MM.1S (cell line): ENCODE measurements around the gene ARHGAP8.

Experiments
- DNase-seq: peaks from one replicate; pipeline ENCODE4 v3.0.0-alpha.2; 2015
- H2AFZ ChIP-seq: fragments of 300-600 bp; sonication (generic); 2 replicates; pipeline ENCODE4 v1.6.0; 2016; ENCODE audit warnings: antibody characterized with exemption, low read length
- H3F3A ChIP-seq: fragments of 300-600 bp; sonication (generic); 2 replicates; pipeline ENCODE4 v1.6.1; 2016; ENCODE audit warnings: mild to moderate bottlenecking, antibody characterized with exemption, low read length, moderate library complexity, mixed read lengths; ENCODE audit not compliant: insufficient read depth
- H3K27ac ChIP-seq: fragments of 300-600 bp; sonication (generic); 2 replicates; pipeline ENCODE4 v1.5.1; 2016; ENCODE audit warnings: mild to moderate bottlenecking, low read length
- H3K27me3 ChIP-seq: fragments of 300-600 bp; sonication (generic); replicated peaks from 2 replicates; pipeline ENCODE4 v1.6.0; 2016; ENCODE audit warnings: low read length; ENCODE audit not compliant: insufficient read depth
- H3K36me3 ChIP-seq: fragments of 300-600 bp; sonication (generic); replicated peaks from 2 replicates; pipeline ENCODE4 v1.6.1; 2016; ENCODE audit warnings: mild to moderate bottlenecking, low read length, mixed read lengths; ENCODE audit not compliant: insufficient read depth
- H3K4me1 ChIP-seq: fragments of 300-600 bp; sonication (generic); 2 replicates; pipeline ENCODE4 v1.6.1; 2016; ENCODE audit warnings: low read length, mixed read lengths
- H3K4me2 ChIP-seq: fragments of 300-600 bp; sonication (generic); 2 replicates; pipeline ENCODE4 v1.6.0; 2016; ENCODE audit warnings: low read depth, low read length
- H3K4me3 ChIP-seq: fragments of 300-600 bp; sonication (generic); 2 replicates; pipeline ENCODE4 v1.5.1; 2016; ENCODE audit warnings: low read length, mixed read lengths
- H3K79me2 ChIP-seq: fragments of 300-600 bp; sonication (generic); 2 replicates; pipeline ENCODE4 v1.6.1; 2016; ENCODE audit warnings: mixed run types, low read length, mixed read lengths
- H3K9ac ChIP-seq: fragments of 300-600 bp; sonication (generic); 2 replicates; pipeline ENCODE4 v1.6.1; 2016; ENCODE audit warnings: low read length, mixed read lengths
- H3K9me2 ChIP-seq: fragments of 300-600 bp; sonication (generic); replicated peaks from 2 replicates; pipeline ENCODE4 v1.6.1; 2016; ENCODE audit warnings: mild to moderate bottlenecking, low read length, mixed read lengths; ENCODE audit not compliant: insufficient read depth
- H3K9me3 ChIP-seq: fragments of 300-600 bp; sonication (generic); replicated peaks from 2 replicates; pipeline ENCODE4 v1.6.1; 2016; ENCODE audit warnings: mild to moderate bottlenecking, low read length, mixed read lengths; ENCODE audit not compliant: insufficient read depth
- H4K20me1 ChIP-seq: fragments of 300-600 bp; sonication (generic); 2 replicates; pipeline ENCODE4 v1.6.1; 2016; ENCODE audit warnings: mild to moderate bottlenecking, low read length, moderate library complexity, mixed read lengths; ENCODE audit not compliant: insufficient read depth
- CTCF ChIP-seq: fragments of 300-600 bp; sonication (generic); IDR thresholded peaks from 2 replicates; pipeline ENCODE4 v1.5.1; 2016; ENCODE audit warnings: antibody characterized with exemption, low read length, mixed read lengths
- EZH2 ChIP-seq: fragments of 300-600 bp; sonication (generic); optimal IDR thresholded peaks from 2 replicates; pipeline ENCODE3; 2017; ENCODE audit warnings: low read depth, mild to moderate bottlenecking, antibody characterized with exemption, low read length, mixed read lengths
- EZH2phosphoT487 ChIP-seq: fragments of 300-600 bp; sonication (generic); IDR thresholded peaks from 2 replicates; pipeline ENCODE4 v1.6.1; 2018; ENCODE audit warnings: antibody characterized with exemption, low read length

The ARHGAP8 gene

GRCh38 chr22:44711690-44712555 lies 40.5 kb upstream of the ARHGAP8 start:
- Histone ChIP-seq H3K27ac (no peak overlapping the region; the same call in 1 of the 2 replicates), H3K4me2 (no peak overlapping the region), H3K9ac (no peak overlapping the region), H2AFZ (no peak overlapping the region), H3K79me2 (no peaks in the 10 kb centered on the region), H4K20me1 (no peaks in the 10 kb centered on the region), H3K27me3 (peaks cover 94% of the 10 kb centered on the region), H3K36me3 (no peaks in the 10 kb centered on the region), H3K4me3 (no peak overlapping the region), H3K9me2 (no peaks in the 10 kb centered on the region), H3K9me3 (no peaks in the 10 kb centered on the region), H3K4me1 (0 out of 2 replicates have a peak, but pooled peaks cover 7% of the 10 kb centered on the region), H3F3A (no peaks in the 10 kb centered on the region)
- TF ChIP-seq EZH2phosphoT487, result no peak
- no peak for TF ChIP-seq CTCF
- no peak for TF ChIP-seq EZH2
- no peak for DNase-seq

GRCh38 chr22:44712962-44713361 lies 39.4 kb upstream of the ARHGAP8 start:
- Histone ChIP-seq H4K20me1 (no peaks in the 10 kb centered on the region), H2AFZ (no peak overlapping the region), H3K4me3 (no peak overlapping the region), H3K9ac (no peak overlapping the region), H3K9me2 (no peaks in the 10 kb centered on the region), H3K36me3 (no peaks in the 10 kb centered on the region), H3K79me2 (no peaks in the 10 kb centered on the region), H3K4me2 (no peak overlapping the region), H3K27ac (no peak overlapping the region), H3K4me1 (0 out of 2 replicates have a peak, but pooled peaks cover 7% of the 10 kb centered on the region), H3F3A (no peaks in the 10 kb centered on the region), H3K27me3 (peaks cover 92% of the 10 kb centered on the region), H3K9me3 (no peaks in the 10 kb centered on the region)
- TF ChIP-seq EZH2phosphoT487, result no peak
- TF ChIP-seq EZH2, result no peak
- no peak for TF ChIP-seq CTCF
- no peak for DNase-seq

GRCh38 chr22:44714703-44715350 lies 37.5 kb upstream of the ARHGAP8 start:
- peaks cover 94% of the 10 kb centered on the region for H3K27me3 ChIP-seq
- TF ChIP-seq EZH2 (no peak), CTCF (no peak), EZH2phosphoT487 (no peak)
- H3F3A ChIP-seq, result no peaks in the 10 kb centered on the region
- H3K4me1 ChIP-seq, result 0 out of 2 replicates have a peak, but pooled peaks cover 7% of the 10 kb centered on the region
- H3K4me2 ChIP-seq, result no peak overlapping the region
- H3K9me2 ChIP-seq, result no peaks in the 10 kb centered on the region
- no peak overlapping the region for H2AFZ ChIP-seq
- no peaks in the 10 kb centered on the region for H3K9me3 ChIP-seq
- H3K36me3 ChIP-seq, result no peaks in the 10 kb centered on the region
- H3K9ac ChIP-seq, result no peak overlapping the region
- H4K20me1 ChIP-seq, result no peaks in the 10 kb centered on the region
- no peak for DNase-seq
- H3K4me3 ChIP-seq, result no peak overlapping the region
- no peaks in the 10 kb centered on the region for H3K79me2 ChIP-seq
- no peak overlapping the region for H3K27ac ChIP-seq
